ENCODE results near the gene CRPPA.
"Not testable (repeated sequence)": the region's sequence is repeated elsewhere in the genome, so short reads cannot be mapped to it uniquely, and the experiment has no call there.

The CRPPA gene

GRCh38 chr7:16460789-16461493 is 39.6 kb upstream of the CRPPA start:
- ATAC-seq, result no peak
- TF ChIP-seq TCF4 (CRISPR knock-in tag; IDR thresholded peaks at IDR 0.05; ENCODE audit: borderline replicate concordance), result no peak
- no peak for TF ChIP-seq RARB (CRISPR knock-in tag; IDR thresholded peaks at IDR 0.05)
- no peak for TF ChIP-seq ZNF8 (CRISPR knock-in tag; IDR thresholded peaks at IDR 0.05)

GRCh38 chr7:16456303-16456702 is 35.0 kb upstream of the CRPPA start:
- peak; percentile 77 for TF ChIP-seq ZNF8 (CRISPR knock-in tag; IDR thresholded peaks at IDR 0.05)
- ATAC-seq, result not testable (repeated sequence)

GRCh38 chr7:16455591-16455990 is 34.3 kb upstream of the CRPPA start:
- no peak for TF ChIP-seq ZFP30 (CRISPR knock-in tag; IDR thresholded peaks at IDR 0.05)
- no peak for TF ChIP-seq OSR1 (CRISPR knock-in tag; IDR thresholded peaks at IDR 0.05)
- TF ChIP-seq TSHZ2 (CRISPR knock-in tag; IDR thresholded peaks at IDR 0.05), result no peak
- TF ChIP-seq POU6F1 (CRISPR knock-in tag; IDR thresholded peaks at IDR 0.05; ENCODE audit: borderline replicate concordance, low read depth), result no peak
- TF ChIP-seq BACH2 (CRISPR knock-in tag; IDR thresholded peaks at IDR 0.05; ENCODE audit: borderline replicate concordance), result no peak
- no peak for TF ChIP-seq ZC3H10 (CRISPR knock-in tag; IDR thresholded peaks at IDR 0.05)
- TF ChIP-seq ISL1 (CRISPR knock-in tag; IDR thresholded peaks at IDR 0.05), result no peak
- no peak for ATAC-seq

GRCh38 chr7:16450366-16450765 is 29.0 kb upstream of the CRPPA start:
- TF ChIP-seq BACH2 (CRISPR knock-in tag; IDR thresholded peaks at IDR 0.05; ENCODE audit: borderline replicate concordance) (no peak), CSRNP3 (CRISPR knock-in tag; IDR thresholded peaks at IDR 0.05) (no peak), ESRRG (CRISPR knock-in tag; IDR thresholded peaks at IDR 0.05) (no peak), TSHZ2 (CRISPR knock-in tag; IDR thresholded peaks at IDR 0.05) (no peak), ZNF70 (CRISPR knock-in tag; IDR thresholded peaks at IDR 0.05) (no peak), SNAI2 (CRISPR knock-in tag; IDR thresholded peaks at IDR 0.05) (no peak), ZNF8 (CRISPR knock-in tag; IDR thresholded peaks at IDR 0.05) (no peak), PPARA (CRISPR knock-in tag; IDR thresholded peaks at IDR 0.05; ENCODE audit: borderline replicate concordance) (no peak), CREB5 (CRISPR knock-in tag; IDR thresholded peaks at IDR 0.05; ENCODE audit: low read depth) (no peak), TCF4 (CRISPR knock-in tag; IDR thresholded peaks at IDR 0.05; ENCODE audit: borderline replicate concordance) (no peak), ZFP3 (CRISPR knock-in tag; IDR thresholded peaks at IDR 0.05) (no peak), POU6F1 (CRISPR knock-in tag; IDR thresholded peaks at IDR 0.05; ENCODE audit: borderline replicate concordance, low read depth) (no peak), GLIS3 (CRISPR knock-in tag; IDR thresholded peaks at IDR 0.05) (no peak), ISL1 (CRISPR knock-in tag; IDR thresholded peaks at IDR 0.05) (no peak)
- ATAC-seq, result no peak

All from SK-N-SH treated with all-trans-retinoic acid at 6 μM for 48 hours (cell line).